ENCODE results near the gene GID4.

The GID4 gene

GRCh38 chr17:18045691-18046350, 6.6 kb downstream of the GID4 start:
- DNase-seq = no peak

DNA sequence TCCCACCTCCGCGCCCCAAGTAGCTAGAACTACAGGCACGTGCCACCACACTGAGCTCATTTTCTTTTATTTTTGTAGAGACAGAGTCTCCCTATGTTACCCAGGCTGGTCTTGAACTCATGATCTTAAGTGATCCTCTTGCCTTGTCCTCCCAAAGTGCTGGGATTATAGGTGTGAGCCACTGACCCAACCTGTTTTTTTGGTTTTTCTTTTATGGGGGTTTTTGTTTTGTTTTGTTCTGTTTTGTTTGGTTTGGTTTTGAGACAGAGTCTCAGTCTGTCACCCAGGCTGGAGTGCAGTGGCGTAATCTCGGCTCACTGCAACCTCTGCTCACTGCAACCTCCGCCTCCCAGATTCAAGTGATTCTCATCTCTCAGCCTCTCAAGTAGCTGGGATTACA, 16.4 kb downstream of the GID4 start:
- no peak for DNase-seq

GRCh38 chr17:18056214-18056613, 17.0 kb downstream of the GID4 start:
- no peak for DNase-seq

GRCh38 chr17:18059283-18059682, 20.1 kb downstream of the GID4 start:
- DNase-seq = no peak

GRCh38 chr17:18064053-18064452, 24.8 kb downstream of the GID4 start:
- DNase-seq = no peak

DNA sequence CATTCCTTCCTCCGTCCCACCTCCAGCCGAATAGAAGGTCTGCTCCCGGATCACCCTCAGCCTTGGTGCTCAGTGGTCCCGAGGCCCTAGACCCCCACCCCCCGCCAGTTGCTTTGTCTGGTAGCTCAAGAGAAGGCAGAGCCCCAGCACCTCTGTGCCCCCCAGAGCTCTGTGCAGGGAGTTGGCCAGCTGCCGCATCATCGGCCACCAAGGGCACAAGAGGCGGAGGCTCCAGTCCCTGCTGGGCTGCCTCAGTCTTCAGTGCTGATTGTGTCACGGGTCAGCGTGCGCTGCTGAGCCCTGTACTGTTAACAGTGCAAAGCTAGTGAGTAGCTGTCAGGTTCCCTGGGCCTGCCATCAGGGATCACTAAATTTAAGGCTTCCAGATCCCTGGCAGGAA, 26.3 kb downstream of the GID4 start:
- DNase-seq = no peak

DNA sequence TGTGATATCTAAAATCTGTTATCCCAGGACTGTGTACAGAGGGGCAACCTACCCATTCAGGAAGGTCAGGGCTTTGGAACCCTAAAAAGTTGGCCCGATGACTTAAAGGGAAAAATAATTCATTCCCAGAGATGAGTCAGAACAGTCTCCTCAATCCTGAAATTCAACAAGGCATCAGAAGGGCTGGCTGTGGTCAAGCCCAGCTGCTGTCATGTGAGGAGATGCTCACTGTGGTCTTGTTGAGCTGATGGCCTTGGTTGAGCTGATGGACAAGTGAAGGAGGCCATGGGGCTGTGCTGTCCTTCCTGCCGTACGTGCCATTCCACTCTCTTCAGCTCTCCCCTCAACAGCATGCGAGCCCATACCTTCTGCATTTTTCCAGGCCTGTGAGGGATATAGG, 27.7 kb downstream of the GID4 start:
- DNase-seq = no peak

DNA sequence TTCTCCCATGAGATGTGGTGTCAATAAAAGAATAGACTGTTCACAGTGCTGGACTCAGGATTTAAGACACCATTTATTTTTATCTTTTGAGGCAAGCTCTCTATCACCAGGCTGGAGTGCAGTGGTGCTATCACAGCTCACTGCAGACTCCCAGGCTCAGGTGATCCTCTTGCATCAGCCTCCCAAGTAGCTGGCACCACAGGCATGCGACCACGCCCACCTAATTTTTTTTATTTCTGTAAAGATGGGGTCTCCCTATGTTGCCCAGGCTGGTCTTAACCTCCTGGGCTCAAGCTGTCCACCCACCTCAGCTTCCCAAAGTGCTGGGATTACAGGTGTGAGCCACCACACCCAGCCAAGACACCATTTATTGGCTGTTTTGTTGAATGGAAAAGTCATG, 29.9 kb downstream of the GID4 start:
- no peak for DNase-seq

- no peak for DNase-seq
These were observed 31.7 kb downstream of the GID4 start for GRCh38 chr17:18070861-18071340.

DNA sequence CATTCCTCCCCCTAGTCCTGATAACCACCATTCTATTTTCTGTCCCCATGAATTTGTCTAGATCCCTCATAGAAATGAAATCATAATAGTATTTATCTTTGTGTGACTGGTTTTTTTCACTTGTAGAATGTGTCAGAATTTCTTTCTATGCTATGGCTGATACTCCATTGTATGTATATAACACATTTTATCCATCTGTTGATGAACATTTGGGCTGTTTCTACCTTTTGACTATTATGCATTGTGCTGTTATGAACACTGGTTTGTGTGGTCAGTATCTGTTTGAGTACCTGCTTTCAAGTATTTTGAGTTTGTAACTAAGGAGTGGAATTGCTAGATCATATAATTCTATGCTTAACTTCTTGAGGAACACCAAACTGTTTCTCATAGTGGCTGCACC, 32.5 kb downstream of the GID4 start:
- DNase-seq = no peak

- DNase-seq = no peak
These were observed 35.5 kb downstream of the GID4 start for GRCh38 chr17:18074566-18075272.

GRCh38 chr17:18076936-18077335, 37.7 kb downstream of the GID4 start:
- no peak for DNase-seq

GRCh38 chr17:18079543-18079942, 40.3 kb downstream of the GID4 start:
- DNase-seq = no peak

DNA sequence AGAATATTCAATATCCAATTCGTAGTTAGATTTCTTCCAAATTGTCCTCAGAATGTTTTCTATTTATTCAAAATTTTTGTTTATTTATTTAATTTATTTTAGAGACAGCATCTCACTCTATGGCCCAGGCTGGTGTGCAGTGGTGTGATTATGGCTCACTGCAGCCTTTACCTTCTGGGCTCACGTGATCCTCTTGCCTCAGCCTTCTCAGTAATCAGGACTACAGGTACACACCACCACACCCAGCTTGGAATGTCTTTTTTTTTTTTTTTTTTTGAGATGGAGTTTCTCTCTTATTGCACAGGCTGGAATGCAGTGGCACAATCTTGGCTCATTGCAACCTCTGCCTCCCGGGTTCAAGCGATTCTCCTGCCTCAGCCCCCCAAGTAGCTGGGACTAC, 45.0 kb downstream of the GID4 start:
- DNase-seq = no peak

- peak; percentile 92 for DNase-seq
These were observed 48.6 kb downstream of the GID4 start, which contains the start of gene DRG2 for GRCh38 chr17:18087610-18088491. Gene DRG2 (plus strand): TSS chr17:18087948. CDS start chr17:18088024, 76 bp downstream.

DNA sequence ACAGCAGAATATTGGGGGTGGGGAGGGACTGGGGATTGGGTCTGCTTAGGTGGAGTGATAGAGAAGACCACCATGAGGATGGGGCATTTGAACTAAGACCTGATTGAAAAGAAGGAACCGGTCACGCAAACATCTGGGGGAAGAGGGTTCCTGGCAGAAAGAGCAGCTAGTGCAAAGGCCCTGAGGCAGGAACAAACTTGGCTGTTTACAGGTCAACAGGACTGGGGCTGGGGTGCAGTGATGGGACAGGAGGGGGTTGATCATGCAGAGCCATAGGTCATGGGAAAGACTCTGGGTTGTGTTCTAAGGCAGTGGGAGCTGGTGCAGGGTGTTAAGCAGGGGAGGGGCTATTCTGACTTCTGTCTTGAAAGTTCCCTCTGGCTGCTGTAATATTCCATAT, 50.4 kb downstream of the GID4 start:
- DNase-seq = no peak

- no peak for DNase-seq
These were observed 54.6 kb downstream of the GID4 start for GRCh38 chr17:18093616-18094408.

GRCh38 chr17:18094409-18094807, 55.2 kb downstream of the GID4 start:
- no peak for DNase-seq

DNA sequence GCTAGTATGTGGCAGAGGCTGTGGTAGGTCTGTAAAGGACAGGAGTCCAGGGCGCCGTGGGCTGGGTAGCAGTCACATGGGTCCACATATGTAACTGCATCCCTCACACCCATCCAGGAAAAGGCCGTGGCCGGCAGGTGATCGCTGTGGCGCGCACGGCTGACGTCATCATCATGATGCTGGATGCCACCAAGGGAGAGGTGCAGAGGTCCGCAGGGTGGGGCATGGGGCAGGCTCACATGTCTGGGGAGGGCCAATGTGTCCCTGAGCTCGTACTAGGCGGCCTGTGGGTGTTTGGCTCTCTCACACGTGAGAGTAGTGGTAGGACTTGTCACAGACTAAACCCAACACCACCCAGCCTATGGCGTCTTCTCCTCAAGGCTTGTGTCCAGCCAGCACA, 60.3 kb downstream of the GID4 start:
- DNase-seq = no peak

DNA sequence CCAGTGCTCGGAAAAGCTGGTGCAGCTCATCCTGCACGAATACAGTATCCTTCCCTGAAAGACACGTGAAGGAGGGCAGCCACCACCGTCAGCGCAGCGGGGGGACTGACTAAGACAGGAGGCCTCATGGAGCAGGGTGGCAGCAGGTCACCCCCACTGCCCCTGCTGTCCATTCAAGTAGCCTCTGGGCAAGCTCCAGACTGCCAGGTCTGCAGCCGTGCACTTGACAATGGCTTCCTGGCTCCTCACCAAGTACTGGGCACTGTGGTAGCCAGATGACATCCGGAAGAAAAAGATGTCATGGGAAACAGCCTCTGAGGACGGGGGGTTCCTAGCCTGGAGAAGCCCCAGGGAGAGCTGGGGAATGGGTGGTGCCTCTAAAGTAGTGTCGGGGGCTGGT, 61.4 kb downstream of the GID4 start:
- DNase-seq = no peak

GRCh38 chr17:18101828-18102227, 62.6 kb downstream of the GID4 start:
- DNase-seq = no peak

GRCh38 chr17:18102640-18103039, 63.4 kb downstream of the GID4 start:
- no peak for DNase-seq

GRCh38 chr17:18105027-18105426, 65.8 kb downstream of the GID4 start:
- DNase-seq = no peak

All from activated naive CD4-positive, alpha-beta T cell treated with Interleukin-2 at 50 U/mL for 16 hours (primary cell).